SK-N-SH (cell line): ENCODE results near the gene MFSD12.

Experiments used
- CTCF ChIP-seq: fragments of 200-600 bp; sonication (generic); IDR thresholded peaks from 2 replicates; pipeline ENCODE4 v1.6.1; 2017; ENCODE audit warnings: antibody characterized with exemption, mild to moderate bottlenecking, moderate library complexity
- MAX ChIP-seq: IDR thresholded peaks from 2 replicates; pipeline ENCODE4 v1.4.0; 2012; ENCODE audit warnings: low read depth
- POLR2AphosphoS5 ChIP-seq: IDR thresholded peaks from 2 replicates; pipeline ENCODE4 v1.6.1; 2012; ENCODE audit warnings: low read depth, low read length
- RAD21 ChIP-seq: IDR thresholded peaks from 2 replicates; pipeline ENCODE4 v1.6.1; 2012; ENCODE audit warnings: mild to moderate bottlenecking, low read length
- SMC3 ChIP-seq: IDR thresholded peaks from 2 replicates; pipeline ENCODE4 v1.6.1; 2012; ENCODE audit warnings: low read depth, low read length, improper control_type of control experiment
- TEAD4 ChIP-seq: IDR thresholded peaks from 2 replicates; pipeline ENCODE4 v1.4.0; 2012; ENCODE audit warnings: mild to moderate bottlenecking, borderline replicate concordance; ENCODE audit not compliant: insufficient read depth

- TF ChIP-seq CTCF (no peak), MAX (no peak), SMC3 (no peak), RAD21 (no peak), POLR2AphosphoS5 (no peak), TEAD4 (no peak)
Observed at GRCh38 chr19:3494559-3494958, 62.8 kb downstream of the MFSD12 start.
